HG02642 (cell line): Measurements from ENCODE around the gene NR2E3.

Experiments
- ATAC-seq: cut with Tn5 transposase; IDR thresholded peaks from one replicate; pipeline ENCODE4 v1.9.1; 2021; ENCODE audit warnings: mild to moderate bottlenecking; ENCODE audit not compliant: unreplicated experiment, poor library complexity

The NR2E3 gene

GRCh38 chr15:71790081-71790480 lies 20.3 kb upstream of the NR2E3 start:
- no peak for ATAC-seq

GRCh38 chr15:71791975-71792374 lies 18.4 kb upstream of the NR2E3 start:
- no peak for ATAC-seq

GRCh38 chr15:71792521-71792920 lies 17.8 kb upstream of the NR2E3 start:
- no peak for ATAC-seq

GRCh38 chr15:71798641-71799040 lies 11.7 kb upstream of the NR2E3 start:
- ATAC-seq = no peak

- no peak for ATAC-seq
These were observed 10.2 kb upstream of the NR2E3 start for GRCh38 chr15:71800190-71800589.

GRCh38 chr15:71800835-71801745 lies 9.3 kb upstream of the NR2E3 start:
- ATAC-seq = no peak

GRCh38 chr15:71801935-71802655 lies 8.3 kb upstream of the NR2E3 start:
- no peak for ATAC-seq

GRCh38 chr15:71802770-71803169 lies 7.6 kb upstream of the NR2E3 start:
- ATAC-seq = no peak

- ATAC-seq = no peak
These were observed 6.1 kb upstream of the NR2E3 start for GRCh38 chr15:71804226-71804625.

- ATAC-seq = no peak
These were observed 5.5 kb upstream of the NR2E3 start for GRCh38 chr15:71804695-71805470.

- ATAC-seq = no peak
These were observed 3.9 kb upstream of the NR2E3 start for GRCh38 chr15:71806452-71806931.

GRCh38 chr15:71807125-71807629 lies 3.2 kb upstream of the NR2E3 start:
- no peak for ATAC-seq

- ATAC-seq = no peak
These were observed 2.7 kb upstream of the NR2E3 start for GRCh38 chr15:71807691-71808091.

GRCh38 chr15:71808311-71809020 lies 1.9 kb upstream of the NR2E3 start:
- no peak for ATAC-seq

GRCh38 chr15:71809346-71809745 lies 1.0 kb upstream of the NR2E3 start:
- no peak for ATAC-seq

GRCh38 chr15:71811036-71811736 lies 832 bp downstream of the NR2E3 start:
- ATAC-seq = no peak

GRCh38 chr15:71811752-71812735 lies 1.7 kb downstream of the NR2E3 start:
- no peak for ATAC-seq
